Omental fat pad (tissue), 4 donors: Measurements from ENCODE around the gene TTL. TPM values are rescaled to one million over a fixed set of nuclear protein-coding genes. Genes with fewer than 3 reads are reported as not detected.

Experiments used
- ATAC-seq: fragments of 150-250 bp; one replicate; pipeline ENCODE4 v1.9.1; 2016; ENCODE audit warnings: mild to moderate bottlenecking, moderate library complexity; ENCODE audit not compliant: low FRiP score
- DNase-seq: peaks from one replicate; pipeline ENCODE4 v3.0.0-alpha.2; 2019; ENCODE audit warnings: low spot score
- CTCF ChIP-seq, 3 donors: fragments of 450-650 bp; IDR thresholded peaks; one replicate each; pipeline ENCODE4 v1.5.1; 2016 to 2017; ENCODE audit warnings: antibody characterized with exemption in 3 of 3, mild to moderate bottlenecking in 3 of 3, moderate library complexity in 2 of 3
- small RNA-seq: library from RNA; depleted of rRNA; stranded (forward); fragments of <200 nt; gene quantifications from one replicate; pipeline ENCODE3, GENCODE V24; 2016
- total RNA-seq, 4 donors: library from RNA; depleted of rRNA; stranded (reverse); fragments of >200 nt; gene quantifications; one replicate each; pipeline ENCODE4 v1.1.0, GENCODE V29; 2016

The TTL gene
- total RNA-seq, 4 donors from 2014 or later = 26.9 to 43.1 (median 31.1) TPM

DNA sequence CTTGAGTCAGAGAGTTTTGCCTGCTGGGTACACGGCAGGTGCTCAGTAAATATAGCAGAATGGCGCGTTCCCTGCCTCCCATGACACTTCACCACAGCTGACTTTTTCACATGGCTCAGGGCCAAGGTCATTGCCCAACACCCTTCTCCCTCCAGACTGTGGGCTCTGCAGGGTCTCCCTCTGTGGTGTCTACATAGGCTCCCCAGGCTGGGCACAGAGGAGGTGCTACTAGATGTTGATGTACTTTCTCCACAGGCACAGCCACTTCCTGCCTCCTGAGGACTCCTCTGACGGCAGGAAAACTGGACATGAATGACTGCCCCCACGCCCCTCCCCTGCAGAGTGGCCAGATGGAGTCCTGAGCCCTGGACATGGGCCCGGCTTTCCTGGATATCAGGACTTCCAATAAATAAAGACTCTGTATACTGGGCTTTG lies 106.7 kb downstream of the TTL start:
- DNase-seq (no peak), ATAC-seq (no peak)
- TF ChIP-seq CTCF (IDR thresholded peaks at IDR 0.05) = no peak

Small RNA genes within 50 kb of the gene (small RNA-seq; reads per million reads assigned to genes)
- gene RF00019 = not detected

Other genes starting within 250 kb of the TTL start
- gene ZC3H8, start 227.1 kb upstream of the TTL start, total RNA-seq = 10 to 100 TPM; 13.0 to 29.5 (median 22.2) TPM
- 10 to 100 TPM in 1 of 4 donors, 1 to 10 TPM in 3; 3.6 to 24.0 (median 6.8) TPM for gene ZC3H6, start 206.6 kb upstream of the TTL start, total RNA-seq
- 10 to 100 TPM; 23.9 to 33.7 (median 27.0) TPM for gene RGPD8, start 48.5 kb upstream of the TTL start, total RNA-seq
- 10 to 100 TPM; 13.5 to 39.0 (median 14.6) TPM for gene POLR1B, start 60.3 kb downstream of the TTL start, total RNA-seq
- 10 to 100 TPM; 11.9 to 22.0 (median 15.7) TPM for gene CHCHD5, start 102.5 kb downstream of the TTL start, total RNA-seq
- 100 to 1,000 TPM in 2 of 4 donors, 10 to 100 TPM in 2; 33.1 to 299 (median 88.2) TPM for gene SLC20A1, start 163.8 kb downstream of the TTL start, total RNA-seq
- under 1 TPM in 1 of 4 donors, not detected in 3; 0.56 TPM for gene NT5DC4, start 238.9 kb downstream of the TTL start, total RNA-seq